Bronchial epithelial cell (primary cell): ENCODE data around the gene CCL11. TPM values are rescaled to one million over a fixed set of nuclear protein-coding genes. Genes with fewer than 3 reads are reported as not detected.

Source experiments
- DNase-seq: peaks from one replicate; pipeline ENCODE4 v3.0.0-alpha.2; 2010; ENCODE audit warnings: low read depth
- FAIRE-seq: peaks from 2 replicates; lab custom pipeline; 2011; peaks lifted over from hg19 to GRCh38; lab: Jason Lieb, UNC
- H3K27me3 ChIP-seq: 2 replicates; pipeline ENCODE4 v1.5.1; 2011; ENCODE audit warnings: low read length; ENCODE audit not compliant: control insufficient read depth, insufficient read depth
- H3K36me3 ChIP-seq: 2 replicates; pipeline ENCODE4 v1.5.1; 2011; ENCODE audit warnings: low read length; ENCODE audit not compliant: control insufficient read depth, insufficient read depth
- H3K4me3 ChIP-seq: 2 replicates; pipeline ENCODE4 v1.5.1; 2011; ENCODE audit warnings: mild to moderate bottlenecking, low read depth, low read length, control low read depth
- total RNA-seq: library from RNA; depleted of rRNA; stranded (reverse); fragments of >200 nt; gene quantifications from 2 replicates; pipeline ENCODE4 v1.2.1, GENCODE V29; 2014
- TF ChIP-seq, protein P1 (sequence below): IDR thresholded peaks from 2 replicates; pipeline ENCODE4 v1.5.1; 2011; ENCODE audit warnings: mild to moderate bottlenecking, moderate library complexity, low read length, control low read depth, inconsistent platforms; ENCODE audit not compliant: insufficient read depth, severe bottlenecking

The CCL11 gene
- total RNA-seq = not detected in 2 replicates

DNA sequence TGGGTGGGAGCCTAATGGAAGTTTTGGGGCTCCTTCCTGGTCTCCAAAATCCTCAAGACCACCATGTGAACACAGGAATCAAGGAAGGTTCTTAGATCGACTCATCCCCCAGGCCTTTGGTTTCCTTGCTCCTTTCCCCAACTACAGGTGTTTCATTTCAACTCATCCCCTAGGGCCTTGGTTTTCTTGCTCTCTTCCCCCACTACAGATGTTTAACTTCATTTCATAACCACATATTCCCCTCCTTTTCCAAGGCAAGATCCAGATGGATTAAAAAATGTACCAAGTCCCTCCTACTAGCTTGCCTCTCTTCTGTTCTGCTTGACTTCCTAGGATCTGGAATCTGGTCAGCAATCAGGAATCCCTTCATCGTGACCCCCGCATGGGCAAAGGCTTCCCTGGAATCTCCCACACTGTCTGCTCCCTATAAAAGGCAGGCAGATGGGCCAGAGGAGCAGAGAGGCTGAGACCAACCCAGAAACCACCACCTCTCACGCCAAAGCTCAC, at the start of gene CCL11:
Gene CCL11 (plus strand): TSS at position 457 of the 507 bp plus-strand sequence. CDS start 67 bp downstream, outside the sequence.
- Histone ChIP-seq H3K36me3 (no peaks in the 10 kb centered on the region), H3K4me3 (no peak within 1 kb of the TSS), H3K27me3 (no peaks in the 10 kb centered on the region)
- TF ChIP-seq, protein P1, sequence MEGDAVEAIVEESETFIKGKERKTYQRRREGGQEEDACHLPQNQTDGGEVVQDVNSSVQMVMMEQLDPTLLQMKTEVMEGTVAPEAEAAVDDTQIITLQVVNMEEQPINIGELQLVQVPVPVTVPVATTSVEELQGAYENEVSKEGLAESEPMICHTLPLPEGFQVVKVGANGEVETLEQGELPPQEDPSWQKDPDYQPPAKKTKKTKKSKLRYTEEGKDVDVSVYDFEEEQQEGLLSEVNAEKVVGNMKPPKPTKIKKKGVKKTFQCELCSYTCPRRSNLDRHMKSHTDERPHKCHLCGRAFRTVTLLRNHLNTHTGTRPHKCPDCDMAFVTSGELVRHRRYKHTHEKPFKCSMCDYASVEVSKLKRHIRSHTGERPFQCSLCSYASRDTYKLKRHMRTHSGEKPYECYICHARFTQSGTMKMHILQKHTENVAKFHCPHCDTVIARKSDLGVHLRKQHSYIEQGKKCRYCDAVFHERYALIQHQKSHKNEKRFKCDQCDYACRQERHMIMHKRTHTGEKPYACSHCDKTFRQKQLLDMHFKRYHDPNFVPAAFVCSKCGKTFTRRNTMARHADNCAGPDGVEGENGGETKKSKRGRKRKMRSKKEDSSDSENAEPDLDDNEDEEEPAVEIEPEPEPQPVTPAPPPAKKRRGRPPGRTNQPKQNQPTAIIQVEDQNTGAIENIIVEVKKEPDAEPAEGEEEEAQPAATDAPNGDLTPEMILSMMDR = no peak
- FAIRE-seq = no peak
- no peak for DNase-seq

DNA sequence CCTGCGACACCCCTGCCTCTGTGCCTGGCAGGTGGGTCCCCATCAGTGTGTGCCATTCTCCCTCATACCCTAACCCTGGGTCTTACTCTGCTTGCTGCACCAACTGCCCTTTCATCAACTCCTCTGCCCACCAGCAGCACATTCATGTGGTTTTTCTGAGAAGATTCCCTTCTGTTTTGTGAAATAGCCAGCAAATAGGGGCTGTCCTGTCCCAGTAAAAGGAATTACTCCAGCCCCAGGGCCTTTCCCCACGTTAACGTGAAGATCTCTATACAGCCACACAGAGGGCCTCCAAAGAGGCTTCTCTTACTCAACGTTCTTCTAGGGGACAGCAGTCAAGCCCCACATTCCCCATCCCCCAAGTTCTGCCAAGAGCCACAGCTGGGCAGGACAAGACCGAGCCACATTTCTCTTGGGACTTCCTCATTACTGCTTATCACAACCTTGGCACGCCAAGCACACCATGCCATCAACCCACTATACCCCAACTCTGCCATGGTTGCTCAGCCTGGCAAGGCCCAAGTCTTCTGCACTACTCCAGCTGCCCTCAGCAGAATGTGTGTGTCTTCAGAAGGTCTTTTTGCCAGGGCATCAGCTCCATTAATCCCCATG, 49.2 kb upstream of the CCL11 start:
- Histone ChIP-seq H3K36me3 (no peaks in the 10 kb centered on the region), H3K4me3 (no peak overlapping the region), H3K27me3 (no peaks in the 10 kb centered on the region)
- DNase-seq (no peak), FAIRE-seq (no peak)
- TF ChIP-seq, protein P1 = no peak

DNA sequence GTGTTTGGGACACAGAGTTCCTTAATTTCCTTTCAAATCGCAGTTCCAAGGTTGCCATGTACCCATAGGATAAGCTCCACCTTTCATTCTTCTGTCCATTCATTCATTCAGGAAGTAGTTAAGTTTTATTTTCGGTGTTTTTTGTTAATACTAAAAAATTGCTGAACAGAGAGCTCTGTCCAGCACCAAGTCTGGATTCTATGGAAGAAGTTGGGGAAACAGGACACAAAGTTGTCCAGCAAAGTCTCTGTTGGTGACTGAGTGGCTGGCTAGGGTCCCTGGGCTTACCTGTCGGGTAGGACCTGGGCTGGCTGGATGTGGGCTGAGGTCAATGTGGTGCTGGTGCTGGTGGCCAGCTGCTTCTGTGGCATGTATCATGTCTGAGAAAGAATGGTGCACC, 48.1 kb upstream of the CCL11 start:
- H3K27me3 ChIP-seq = no peaks in the 10 kb centered on the region
- no peaks in the 10 kb centered on the region for H3K36me3 ChIP-seq
- FAIRE-seq (no peak), DNase-seq (no peak)
- H3K4me3 ChIP-seq = no peak overlapping the region
- TF ChIP-seq, protein P1 = no peak

DNA sequence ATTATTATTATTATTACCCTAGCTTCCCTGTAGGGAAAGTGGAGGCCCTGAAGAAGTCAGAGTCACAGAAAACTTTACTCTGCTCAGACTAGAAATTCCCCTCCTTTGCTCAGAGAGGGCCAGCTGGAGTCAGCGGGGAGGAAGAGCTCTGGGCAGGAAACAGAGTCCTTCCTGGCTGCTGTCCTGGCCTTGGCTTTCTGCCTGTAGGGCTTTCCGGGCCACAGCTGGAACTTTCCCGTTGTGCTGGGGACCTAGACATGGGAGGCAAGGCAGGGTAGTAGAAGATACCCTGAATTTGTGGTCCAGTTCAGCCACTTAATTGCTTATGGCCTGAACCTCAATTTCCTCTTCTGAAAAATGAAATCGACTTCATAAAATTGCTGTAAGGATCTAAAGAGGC, 44.5 kb upstream of the CCL11 start:
- no peaks in the 10 kb centered on the region for H3K36me3 ChIP-seq
- H3K27me3 ChIP-seq = no peaks in the 10 kb centered on the region
- no peak overlapping the region for H3K4me3 ChIP-seq
- DNase-seq (no peak), FAIRE-seq (no peak)
- TF ChIP-seq, protein P1 = no peak

DNA sequence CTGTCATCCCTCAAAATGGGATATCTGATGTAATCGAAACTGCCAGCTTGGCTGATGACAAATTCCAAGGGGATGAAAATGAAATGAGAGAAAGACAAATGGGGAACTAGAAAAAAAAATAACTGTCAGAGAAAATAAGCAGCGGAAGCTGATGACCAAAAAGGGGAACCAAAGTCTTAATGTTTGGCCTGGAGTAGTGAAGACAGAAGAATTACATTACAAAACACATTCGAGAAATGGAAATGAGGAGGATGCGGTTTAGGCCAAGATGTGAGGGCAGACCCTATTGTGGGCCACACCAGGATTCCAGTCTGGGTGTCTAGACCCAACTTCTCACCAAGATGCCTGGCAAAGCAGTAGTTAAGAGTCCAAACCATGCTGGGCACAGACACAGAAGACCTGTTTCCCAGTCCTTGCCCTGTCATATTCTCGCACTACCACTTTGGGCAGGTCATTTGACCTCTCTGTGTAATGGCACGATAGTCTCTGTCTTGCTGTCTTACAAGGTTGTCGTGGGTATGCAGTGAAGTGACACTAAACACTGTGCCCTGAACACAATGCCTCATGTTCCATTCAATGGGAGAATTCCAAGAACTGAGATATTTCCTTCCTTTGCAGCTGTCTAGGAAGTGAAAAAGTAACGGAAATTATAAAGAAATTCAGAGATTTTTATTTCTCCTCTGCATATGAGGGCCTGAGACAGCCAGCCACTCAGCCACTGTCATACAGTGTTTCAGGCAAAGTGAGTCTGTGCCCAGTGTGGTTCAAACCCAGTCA, 42.8 kb upstream of the CCL11 start:
- DNase-seq (no peak), FAIRE-seq (no peak)
- TF ChIP-seq, protein P1 = no peak
- Histone ChIP-seq H3K36me3 (no peaks in the 10 kb centered on the region), H3K27me3 (no peaks in the 10 kb centered on the region), H3K4me3 (no peak overlapping the region)
